ENCODE data around the gene DYRK4. TPM values are rescaled to one million over a fixed set of nuclear protein-coding genes. Genes with fewer than 3 reads are reported as not detected.

The DYRK4 gene
- total and polyA plus RNA-seq, 2 of the 8 experiments (the other 6 are each of a cell fraction or from before 2014, with no cell fraction given) = 10.5 to 11.4 TPM

DNA sequence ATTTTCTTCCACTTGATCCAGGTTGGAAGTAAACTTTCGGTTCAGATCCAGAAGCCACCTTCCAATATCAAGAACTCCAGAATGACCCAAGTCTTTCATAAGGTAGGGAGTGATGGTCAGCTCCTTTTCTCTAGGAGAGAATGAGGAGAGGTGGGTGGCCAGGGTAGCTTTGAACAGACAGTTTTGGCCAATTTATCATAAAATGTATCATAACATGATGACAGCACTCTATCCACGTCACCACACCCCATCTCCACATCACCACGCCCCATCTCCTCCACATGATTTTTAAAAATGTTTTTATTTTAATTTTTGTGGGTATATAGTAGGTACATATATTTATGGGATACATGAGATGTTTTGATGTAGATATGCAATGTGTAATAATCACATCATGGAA, 26.9 kb downstream of the DYRK4 start:
- H3K27ac ChIP-seq (ENCODE audit: low read depth, low read length) = no peak overlapping the region
- no peak overlapping the region for H3K56ac ChIP-seq (replicated peaks; ENCODE audit: insufficient read length, low read depth, low read length)
- no peak overlapping the region for H3K23ac ChIP-seq (ENCODE audit: insufficient read length)
- WGBS, 2 experiments (ENCODE audit: extremely low coverage in 1 of 2, insufficient coverage in 1 of 2, insufficient read length in 1 of 2, insufficient replicate concordance in 2 of 2, low coverage in 1 of 2, low lambda C conversion rate in 2 of 2, missing lambda C conversion rate in 1 of 2) = 87 to 100% methylated on average over 2 to 3 of the region's 3 CpGs
- H4K20me1 ChIP-seq (replicated peaks in 1 of 2; ENCODE audit: control insufficient read depth in 1 of 2, insufficient read depth in 2 of 2, low read length in 2 of 2) = no peaks in the 10 kb centered on the region
- H4K5ac ChIP-seq (ENCODE audit: insufficient read length, low read depth, low read length) = no peak overlapping the region
- no peak overlapping the region for H4K91ac ChIP-seq (replicated peaks; ENCODE audit: insufficient read length, low read length)
- H3K9me3 ChIP-seq (ENCODE audit: insufficient read depth in 2 of 2, low read depth in 1 of 2, low read length in 1 of 2) = no peaks in the 10 kb centered on the region
- no peak overlapping the region for H2BK15ac ChIP-seq (ENCODE audit: low read length)
- no peak overlapping the region for H2AFZ ChIP-seq (ENCODE audit: low read length)
- no peak overlapping the region for H3K18ac ChIP-seq (ENCODE audit: extremely low read depth, low read length)
- DNase-seq (ENCODE audit: low read depth in 1 of 2, low spot score in 2 of 2) = no peak
- H2BK12ac ChIP-seq (ENCODE audit: low read depth, low read length) = no peak overlapping the region
- H3K23me2 ChIP-seq (ENCODE audit: low read depth, low read length) = no peaks in the 10 kb centered on the region
- H3K14ac ChIP-seq (ENCODE audit: insufficient read length) = no peak overlapping the region
- no peaks in the 10 kb centered on the region for H3K36me3 ChIP-seq (ENCODE audit: control insufficient read depth in 2 of 4, insufficient read depth in 4 of 4, low read length in 3 of 4)
- H3K4me1 ChIP-seq (replicated peaks in 1 of 4; ENCODE audit: control insufficient read depth in 3 of 4, insufficient read depth in 4 of 4, low read length in 3 of 4) = peaks cover 0 to 4% (median 1%) of the 10 kb centered on the region in 4 experiments; a peak in 3 of 7 replicates
- no peaks in the 10 kb centered on the region for H3K79me1 ChIP-seq (ENCODE audit: low read depth, low read length)
- H3K4ac ChIP-seq (replicated peaks; ENCODE audit: insufficient read length, low read depth, low read length) = no peak overlapping the region
- no peak overlapping the region for H3K4me3 ChIP-seq (ENCODE audit: extremely low read depth in 1 of 4, insufficient read depth in 2 of 4, low read depth in 3 of 4, low read length in 4 of 4)
- no peaks in the 10 kb centered on the region; a peak in 1 of 7 replicates for H3K27me3 ChIP-seq (replicated peaks in 1 of 4; ENCODE audit: control insufficient read depth in 3 of 4, extremely low read depth in 1 of 4, insufficient read depth in 3 of 4, low read length in 3 of 4)
- no peak for FAIRE-seq
- H2BK5ac ChIP-seq (ENCODE audit: low read depth, low read length) = no peak overlapping the region
- H2BK120ac ChIP-seq (replicated peaks; ENCODE audit: low read depth, low read length) = no peak overlapping the region
- TF ChIP-seq, protein P1, sequence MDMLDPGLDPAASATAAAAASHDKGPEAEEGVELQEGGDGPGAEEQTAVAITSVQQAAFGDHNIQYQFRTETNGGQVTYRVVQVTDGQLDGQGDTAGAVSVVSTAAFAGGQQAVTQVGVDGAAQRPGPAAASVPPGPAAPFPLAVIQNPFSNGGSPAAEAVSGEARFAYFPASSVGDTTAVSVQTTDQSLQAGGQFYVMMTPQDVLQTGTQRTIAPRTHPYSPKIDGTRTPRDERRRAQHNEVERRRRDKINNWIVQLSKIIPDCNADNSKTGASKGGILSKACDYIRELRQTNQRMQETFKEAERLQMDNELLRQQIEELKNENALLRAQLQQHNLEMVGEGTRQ (IDR thresholded peaks at IDR 0.05; ENCODE audit: low read length) = no peak
- TF ChIP-seq, protein P2, sequence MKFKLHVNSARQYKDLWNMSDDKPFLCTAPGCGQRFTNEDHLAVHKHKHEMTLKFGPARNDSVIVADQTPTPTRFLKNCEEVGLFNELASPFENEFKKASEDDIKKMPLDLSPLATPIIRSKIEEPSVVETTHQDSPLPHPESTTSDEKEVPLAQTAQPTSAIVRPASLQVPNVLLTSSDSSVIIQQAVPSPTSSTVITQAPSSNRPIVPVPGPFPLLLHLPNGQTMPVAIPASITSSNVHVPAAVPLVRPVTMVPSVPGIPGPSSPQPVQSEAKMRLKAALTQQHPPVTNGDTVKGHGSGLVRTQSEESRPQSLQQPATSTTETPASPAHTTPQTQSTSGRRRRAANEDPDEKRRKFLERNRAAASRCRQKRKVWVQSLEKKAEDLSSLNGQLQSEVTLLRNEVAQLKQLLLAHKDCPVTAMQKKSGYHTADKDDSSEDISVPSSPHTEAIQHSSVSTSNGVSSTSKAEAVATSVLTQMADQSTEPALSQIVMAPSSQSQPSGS (IDR thresholded peaks at IDR 0.05; ENCODE audit: low read length) = no peak
- no peak for TF ChIP-seq SIX5 (IDR thresholded peaks at IDR 0.05; ENCODE audit: low read depth, low read length)
- no peak for TF ChIP-seq NANOG (IDR thresholded peaks at IDR 0.05; ENCODE audit: insufficient read depth, low read depth, low read length, poor library complexity, severe bottlenecking)
- TF ChIP-seq CHD2 (IDR thresholded peaks at IDR 0.05; ENCODE audit: low read length) = no peak
- no peak for TF ChIP-seq RXRA (IDR thresholded peaks at IDR 0.05; ENCODE audit: insufficient read depth, low read depth, low read length)
- no peak for TF ChIP-seq GABPA (IDR thresholded peaks at IDR 0.05; ENCODE audit: borderline replicate concordance, insufficient read depth, low read length)
- no peak for TF ChIP-seq TCF12 (IDR thresholded peaks at IDR 0.05; ENCODE audit: low read depth, low read length)
- no peak for TF ChIP-seq CHD1 (IDR thresholded peaks at IDR 0.05; ENCODE audit: low read depth, low read length)
- no peak for TF ChIP-seq RFX5 (IDR thresholded peaks at IDR 0.05; ENCODE audit: borderline replicate concordance, low read depth, low read length)
- no peak for TF ChIP-seq HDAC2 (IDR thresholded peaks at IDR 0.05; ENCODE audit: borderline replicate concordance in 1 of 2, low read depth in 2 of 2, low read length in 2 of 2)
- no peak overlapping the region for H2BK20ac ChIP-seq (ENCODE audit: low read length)
- H3K9ac ChIP-seq (replicated peaks in 1 of 4; ENCODE audit: extremely low read depth in 1 of 4, low read depth in 3 of 4, low read length in 3 of 4) = no peak overlapping the region
- ChIA-PET CTCF (ENCODE audit: partially characterized antibody) (interaction anchor here (1.1 to 2.1 kb wide), 8 partner anchors 9 to 266 kb away, joined by 3 to 10 read pairs (median 4); no protein-coding TSS in a partner anchor), POLR2A (ENCODE audit: partially characterized antibody) (no interaction called here)
- H2AK5ac ChIP-seq (ENCODE audit: low read depth, low read length) = no peak overlapping the region
- no peaks in the 10 kb centered on the region for H3K79me2 ChIP-seq (ENCODE audit: control insufficient read depth in 1 of 2, insufficient read depth in 2 of 2, low read length in 2 of 2)
- H3K4me2 ChIP-seq (ENCODE audit: insufficient read depth in 1 of 2, low read depth in 2 of 2, low read length in 2 of 2) = no peak overlapping the region
- no peak overlapping the region for H4K8ac ChIP-seq (ENCODE audit: extremely low read depth, insufficient read depth, low read length)

Measured in H1 (cell line).